H1 (cell line): ENCODE results near the gene NSFL1C. TPM values are rescaled to one million over a fixed set of nuclear protein-coding genes. Genes with fewer than 3 reads are reported as not detected.

Source experiments
- CTCF ChIA-PET: fragments of 300-600 bp; sonication (Branson Sonifier 250); formaldehyde crosslinking; loops from one replicate; lab custom pipeline; 2021; ENCODE audit not compliant: partially characterized antibody; lab: Charles Lee
- POLR2A ChIA-PET: fragments of 300-600 bp; sonication (Branson Sonifier 250); formaldehyde crosslinking; loops from one replicate; lab custom pipeline; 2021; ENCODE audit warnings: inconsistent platforms; ENCODE audit not compliant: partially characterized antibody; lab: Charles Lee
- DNase-seq, 2 experiments: peaks; one replicate each; pipeline versions ENCODE4 v3.0.0 to v3.0.0-alpha.2; 2010 to 2022; ENCODE audit warnings: low spot score in 2 of 2, low read depth in 1 of 2, mixed read lengths in 1 of 2
- FAIRE-seq: peaks from 2 replicates; lab custom pipeline; 2011; peaks lifted over from hg19 to GRCh38; lab: Jason Lieb, UNC
- H2AFZ ChIP-seq: 2 replicates; pipeline ENCODE4 v1.8.1; 2012; ENCODE audit warnings: low read length, inconsistent platforms
- H2AK5ac ChIP-seq: 2 replicates; pipeline ENCODE4 v1.6.1; 2013; ENCODE audit warnings: low read depth, low read length
- H2BK120ac ChIP-seq: replicated peaks from 2 replicates; pipeline ENCODE3; 2013; ENCODE audit warnings: low read depth, low read length, inconsistent platforms
- H2BK12ac ChIP-seq: 2 replicates; pipeline ENCODE4 v1.6.1; 2013; ENCODE audit warnings: low read depth, low read length
- H2BK15ac ChIP-seq: 2 replicates; pipeline ENCODE4 v1.6.1; 2013; ENCODE audit warnings: low read length
- H2BK20ac ChIP-seq: 2 replicates; pipeline ENCODE4 v1.6.1; 2013; ENCODE audit warnings: low read length
- H2BK5ac ChIP-seq: 2 replicates; pipeline ENCODE4 v1.6.1; 2013; ENCODE audit warnings: low read depth, low read length
- H3K14ac ChIP-seq: 2 replicates; pipeline ENCODE4 v1.6.1; 2013; ENCODE audit warnings: inconsistent platforms; ENCODE audit not compliant: insufficient read length
- H3K18ac ChIP-seq: 2 replicates; pipeline ENCODE4 v1.6.1; 2013; ENCODE audit warnings: low read length; ENCODE audit errors: extremely low read depth
- H3K23ac ChIP-seq: 2 replicates; pipeline ENCODE4 v1.6.1; 2013; ENCODE audit warnings: inconsistent platforms; ENCODE audit not compliant: insufficient read length
- H3K23me2 ChIP-seq: 2 replicates; pipeline ENCODE4 v1.6.1; 2013; ENCODE audit warnings: low read depth, low read length
- H3K27ac ChIP-seq: 2 replicates; pipeline ENCODE4 v1.6.1; 2011; ENCODE audit warnings: low read depth, low read length, inconsistent platforms
- H3K27me3 ChIP-seq, 4 experiments: replicated peaks in 1 of 4; 1 replicate in 1 of 4; 2 replicates in 3 of 4; pipeline versions ENCODE4 v1.6.1 to v1.8.1; 2011 to 2013; ENCODE audit warnings: low read length in 3 of 4, mild to moderate bottlenecking in 3 of 4, inconsistent platforms in 2 of 4, mixed read lengths in 2 of 4, moderate library complexity in 1 of 4; ENCODE audit not compliant: control insufficient read depth in 3 of 4, insufficient read depth in 3 of 4; ENCODE audit errors: extremely low read depth in 1 of 4
- H3K36me3 ChIP-seq, 4 experiments: 2 replicates each; pipeline versions ENCODE4 v1.6.1 to v1.8.1; 2011 to 2013; ENCODE audit warnings: mild to moderate bottlenecking in 4 of 4, low read length in 3 of 4, moderate library complexity in 2 of 4, control low read depth in 1 of 4, inconsistent platforms in 1 of 4; ENCODE audit not compliant: insufficient read depth in 4 of 4, control insufficient read depth in 2 of 4
- H3K4ac ChIP-seq: replicated peaks from 2 replicates; pipeline ENCODE3; 2013; ENCODE audit warnings: low read length, low read depth, mixed read lengths, inconsistent platforms; ENCODE audit not compliant: insufficient read length
- H3K4me1 ChIP-seq, 4 experiments: replicated peaks in 1 of 4; 1 replicate in 1 of 4; 2 replicates in 3 of 4; pipeline versions ENCODE4 v1.6.1 to v1.8.1; 2011 to 2013; ENCODE audit warnings: low read length in 3 of 4, inconsistent platforms in 2 of 4, mixed read lengths in 1 of 4; ENCODE audit not compliant: insufficient read depth in 4 of 4, control insufficient read depth in 3 of 4
- H3K4me2 ChIP-seq, 2 experiments: 2 replicates each; pipeline versions ENCODE4 v1.6.1 to v1.8.1; 2011 to 2013; ENCODE audit warnings: low read depth in 2 of 2, low read length in 2 of 2, control low read depth in 1 of 2, inconsistent platforms in 1 of 2, mild to moderate bottlenecking in 1 of 2; ENCODE audit not compliant: insufficient read depth in 1 of 2
- H3K4me3 ChIP-seq, 4 experiments: fragments of 200-600, 300-600 bp in 1 of 4; sonication (generic), shearing (Covaris generic), sonication (Bioruptor Twin) in 1 of 4; 2 replicates each; pipeline versions ENCODE4 v1.5.1 to v1.8.1; 2011 to 2016; ENCODE audit warnings: low read length in 4 of 4, low read depth in 3 of 4, control low read depth in 2 of 4, inconsistent platforms in 2 of 4, mild to moderate bottlenecking in 2 of 4, mixed read lengths in 1 of 4, moderate library complexity in 1 of 4; ENCODE audit not compliant: insufficient read depth in 2 of 4; ENCODE audit errors: extremely low read depth in 1 of 4
- H3K56ac ChIP-seq: replicated peaks from 2 replicates; pipeline ENCODE3; 2013; ENCODE audit warnings: low read depth, mild to moderate bottlenecking, mixed read lengths, low read length, inconsistent platforms; ENCODE audit not compliant: insufficient read length
- H3K79me1 ChIP-seq: 2 replicates; pipeline ENCODE4 v1.6.1; 2013; ENCODE audit warnings: low read depth, low read length, control low read depth
- H3K79me2 ChIP-seq, 2 experiments: 2 replicates each; pipeline versions ENCODE4 v1.6.1 to v1.8.1; 2012 to 2013; ENCODE audit warnings: low read length in 2 of 2, mild to moderate bottlenecking in 2 of 2, inconsistent platforms in 1 of 2; ENCODE audit not compliant: insufficient read depth in 2 of 2, control insufficient read depth in 1 of 2
- H3K9ac ChIP-seq, 4 experiments: replicated peaks in 1 of 4; 1 replicate in 1 of 4; 2 replicates in 3 of 4; pipeline versions ENCODE4 v1.6.1 to v1.8.1; 2011 to 2013; ENCODE audit warnings: low read depth in 3 of 4, low read length in 3 of 4, control low read depth in 2 of 4, mild to moderate bottlenecking in 2 of 4, moderate library complexity in 2 of 4, inconsistent platforms in 1 of 4; ENCODE audit errors: extremely low read depth in 1 of 4
- H3K9me3 ChIP-seq, 2 experiments: 2 replicates each; pipeline versions ENCODE4 v1.6.1 to v1.8.1; 2012 to 2013; ENCODE audit warnings: mild to moderate bottlenecking in 2 of 2, moderate library complexity in 2 of 2, control low read depth in 1 of 2, inconsistent platforms in 1 of 2, low read depth in 1 of 2, low read length in 1 of 2, mixed read lengths in 1 of 2; ENCODE audit not compliant: insufficient read depth in 2 of 2
- H4K20me1 ChIP-seq, 2 experiments: replicated peaks in 1 of 2; 2 replicates each; pipeline versions ENCODE3 to v1.8.1; 2011 to 2013; ENCODE audit warnings: inconsistent platforms in 2 of 2, low read length in 2 of 2, mild to moderate bottlenecking in 1 of 2; ENCODE audit not compliant: insufficient read depth in 2 of 2, control insufficient read depth in 1 of 2
- H4K5ac ChIP-seq: 2 replicates; pipeline ENCODE4 v1.6.1; 2013; ENCODE audit warnings: low read length, low read depth, mixed read lengths, inconsistent platforms; ENCODE audit not compliant: insufficient read length
- H4K8ac ChIP-seq: 2 replicates; pipeline ENCODE4 v1.8.0; 2013; ENCODE audit warnings: mild to moderate bottlenecking, moderate library complexity, low read length, inconsistent platforms; ENCODE audit not compliant: insufficient read depth; ENCODE audit errors: extremely low read depth
- H4K91ac ChIP-seq: replicated peaks from 2 replicates; pipeline ENCODE3; 2013; ENCODE audit warnings: low read length, mixed read lengths, inconsistent platforms; ENCODE audit not compliant: insufficient read length
- CEBPB ChIP-seq: IDR thresholded peaks from 2 replicates; pipeline ENCODE4 v1.6.1; 2012; ENCODE audit warnings: low read depth, low read length
- CHD1 ChIP-seq: IDR thresholded peaks from 2 replicates; pipeline ENCODE4 v1.6.1; 2012; ENCODE audit warnings: low read depth, low read length, improper control_type of control experiment
- EZH2 ChIP-seq: fragments of 200-600 bp; sonication (generic); IDR thresholded peaks from 2 replicates; pipeline ENCODE4 v1.7.1; 2012; ENCODE audit warnings: low read depth, mild to moderate bottlenecking, moderate library complexity, low read length, inconsistent platforms; ENCODE audit not compliant: severe bottlenecking
- KDM4A ChIP-seq: IDR thresholded peaks from one replicate; pipeline ENCODE4 v1.7.1; 2012; ENCODE audit warnings: low read depth, mild to moderate bottlenecking, moderate library complexity, low read length, inconsistent platforms; ENCODE audit not compliant: severe bottlenecking
- KDM5A ChIP-seq: fragments of 200-600 bp; IDR thresholded peaks from 2 replicates; pipeline ENCODE4 v1.7.1; 2012; ENCODE audit warnings: mild to moderate bottlenecking, low read length, inconsistent platforms, mixed read lengths
- RNF2 ChIP-seq: fragments of 200-900, 300-1000 bp; sonication (generic); IDR thresholded peaks from 2 replicates; pipeline ENCODE4 v1.7.1; 2016; ENCODE audit warnings: borderline replicate concordance, low read depth, mild to moderate bottlenecking, antibody characterized with exemption, low read length; ENCODE audit not compliant: poor library complexity, severe bottlenecking; ENCODE audit errors: missing control alignments
- SP1 ChIP-seq: IDR thresholded peaks from 2 replicates; pipeline ENCODE4 v1.6.1; 2011; ENCODE audit warnings: low read depth, low read length
- SP2 ChIP-seq: IDR thresholded peaks from 2 replicates; pipeline ENCODE4 v1.6.1; 2012; ENCODE audit warnings: mild to moderate bottlenecking, low read length, inconsistent platforms
- SUZ12 ChIP-seq: fragments of 200-600 bp; sonication (generic); IDR thresholded peaks from 2 replicates; pipeline ENCODE4 v1.6.1; 2012; ENCODE audit warnings: mild to moderate bottlenecking, inconsistent platforms, low read length, moderate library complexity, mixed read lengths
- TAF1 ChIP-seq: IDR thresholded peaks from 2 replicates; pipeline ENCODE4 v1.6.1; 2011; ENCODE audit warnings: mild to moderate bottlenecking, low read depth, low read length
- TAF7 ChIP-seq: optimal IDR thresholded peaks from 2 replicates; pipeline ENCODE3; 2011; ENCODE audit warnings: low read depth, mild to moderate bottlenecking, inconsistent platforms, low read length, moderate library complexity, borderline replicate concordance
- WGBS, 2 experiments: shearing (Covaris generic) in 1 of 2; methylation state at CpG; one replicate each; pipeline versions ENCODE4 v1.1.6 to v1.1.7; 2013 to 2015; ENCODE audit warnings: low lambda C conversion rate in 2 of 2, mixed read lengths in 2 of 2, inconsistent platforms in 1 of 2, low coverage in 1 of 2, missing lambda C conversion rate in 1 of 2; ENCODE audit not compliant: insufficient replicate concordance in 2 of 2, insufficient coverage in 1 of 2, insufficient read length in 1 of 2; ENCODE audit errors: extremely low coverage in 1 of 2, missing lambda C conversion rate in 1 of 2; 5-methylcytosine and 5-hydroxymethylcytosine counted together
- polyA plus RNA-seq, 7 experiments: library from polyadenylated mRNA; depleted of rRNA in 3 of 7; stranded (reverse) in 5 of 7; unstranded in 2 of 7; fragments of >200 nt in 5 of 7; fragments of 200-250 nt in 2 of 7; gene quantifications; 1 replicate in 5 of 7; 2 replicates in 1 of 7; 4 replicates in 1 of 7; pipeline versions ENCODE4 v1.2.1 to v1.2.3, GENCODE V29; 2011 to 2013; ENCODE audit warnings: missing spikeins in 2 of 7, mixed read lengths in 2 of 7
- total RNA-seq: library from RNA; stranded (reverse); fragmentation: NEBNext Ultra II Directional; extraction: Animal tissue kit (Norgen Biotek cat#: 25700); gene quantifications from 2 replicates; pipeline ENCODE4 v1.2.1, GENCODE V29; 2021
- TF ChIP-seq, protein P1 (sequence below): IDR thresholded peaks from 2 replicates; pipeline ENCODE4 v1.6.1; 2012; ENCODE audit warnings: inconsistent platforms

Gene NSFL1C
- total and polyA plus RNA-seq, 2 of the 8 experiments (the other 6 are each of a cell fraction or from before 2014, with no cell fraction given) = 21.6 to 98.0 TPM

DNA sequence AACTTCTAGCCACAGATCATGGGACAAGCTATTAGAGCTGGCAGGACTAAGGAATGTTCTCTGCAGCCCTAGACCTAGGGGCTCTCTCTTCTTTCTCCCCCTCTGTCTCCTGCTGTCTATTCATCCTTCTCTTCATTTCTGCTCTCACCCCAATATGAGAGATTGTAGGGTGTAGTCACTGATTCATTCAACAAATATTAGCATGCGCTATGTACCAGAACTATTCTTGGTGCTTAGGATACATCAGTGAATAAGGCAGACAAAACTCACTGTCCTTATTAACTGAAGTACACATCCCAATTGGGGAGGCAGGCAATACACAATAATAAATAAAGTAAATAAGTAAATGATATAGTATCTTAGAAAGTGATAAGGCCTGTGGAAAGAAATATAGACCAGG is 39.2 kb upstream of the NSFL1C start:
- Histone ChIP-seq H4K20me1 (no peaks in the 10 kb centered on the region), H3K4ac (no peak overlapping the region), H3K4me2 (no peak overlapping the region), H4K8ac (no peak overlapping the region), H3K56ac (no peak overlapping the region), H2BK12ac (no peak overlapping the region), H2BK15ac (no peak overlapping the region), H3K9ac (no peak overlapping the region), H3K4me1 (peaks cover 1 to 6% (median 2%) of the 10 kb centered on the region in 4 experiments; a peak in 6 of 7 replicates), H3K27ac (no peak overlapping the region), H3K23me2 (no peaks in the 10 kb centered on the region), H4K5ac (no peak overlapping the region), H3K27me3 (peaks cover 0 to 2% (median 0%) of the 10 kb centered on the region in 4 experiments; a peak in 2 of 7 replicates), H3K79me2 (no peaks in the 10 kb centered on the region), H3K23ac (no peak overlapping the region), H3K4me3 (no peak overlapping the region), H2BK5ac (no peak overlapping the region), H3K36me3 (no peaks in the 10 kb centered on the region), H2AK5ac (no peak overlapping the region), H3K14ac (no peak overlapping the region), H2BK20ac (no peak overlapping the region), H3K9me3 (no peaks in the 10 kb centered on the region), H3K79me1 (no peaks in the 10 kb centered on the region), H2AFZ (no peak overlapping the region), H2BK120ac (no peak overlapping the region), H3K18ac (no peak overlapping the region), H4K91ac (no peak overlapping the region)
- 67% methylated on average over 1 of the region's 1 CpG; no CpG with 5 or more reads in 1 of the 2 experiments for WGBS, 2 experiments
- FAIRE-seq (no peak), DNase-seq (no peak)
- CTCF ChIA-PET = interaction anchor here (0.8 to 4.6 kb wide), 6 partner anchors 12 to 353 kb away, joined by 3 to 42 read pairs (median 4); partner anchors contain the start of gene NSFL1C
- TF ChIP-seq RNF2 (no peak), CEBPB (no peak), CHD1 (no peak), KDM5A (no peak), SP1 (no peak), EZH2 (no peak), TAF7 (no peak), SUZ12 (no peak), SP2 (no peak), KDM4A (no peak), TAF1 (no peak)
- TF ChIP-seq, protein P1, sequence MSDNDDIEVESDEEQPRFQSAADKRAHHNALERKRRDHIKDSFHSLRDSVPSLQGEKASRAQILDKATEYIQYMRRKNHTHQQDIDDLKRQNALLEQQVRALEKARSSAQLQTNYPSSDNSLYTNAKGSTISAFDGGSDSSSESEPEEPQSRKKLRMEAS = no peak
- POLR2A ChIA-PET = no interaction called here
